ENCODE data around the gene RBM26.

GRCh38 chr13:79432086-79432485 lies 26.0 kb upstream of the RBM26 start:
- no peak for TF ChIP-seq POLR2AphosphoS5 (IDR thresholded peaks at IDR 0.05)
- TF ChIP-seq CTCF (IDR thresholded peaks at IDR 0.05), result no peak
- TF ChIP-seq POLR2A (IDR thresholded peaks at IDR 0.05), result no peak
- no peak for TF ChIP-seq EP300 (IDR thresholded peaks at IDR 0.05; ENCODE audit: low read depth)
